NB4 (cell line): ENCODE measurements around the gene MICAL2.
A peak's percentile ranks its signal among the peaks of the same experiment; 100 is the strongest.

Experiments
- DNase-seq: peaks from one replicate; pipeline ENCODE4 v3.0.0; 2010; ENCODE audit warnings: low read depth
- H3K4me3 ChIP-seq: one replicate; pipeline ENCODE4 v1.5.1; 2011; ENCODE audit warnings: mild to moderate bottlenecking, low read depth, low read length, moderate library complexity
- MYC ChIP-seq: IDR thresholded peaks from 2 replicates; pipeline ENCODE4 v1.6.1; 2011; ENCODE audit warnings: low read depth, low read length
- POLR2A ChIP-seq: IDR thresholded peaks from 2 replicates; pipeline ENCODE4 v1.6.1; 2011; ENCODE audit warnings: mild to moderate bottlenecking; ENCODE audit not compliant: insufficient read length; ENCODE audit errors: extremely low read depth
- TF ChIP-seq, protein P1 (sequence below): IDR thresholded peaks from 2 replicates; pipeline ENCODE4 v1.6.1; 2011; ENCODE audit warnings: low read depth, low read length
- TF ChIP-seq, protein P2 (sequence below): IDR thresholded peaks from one replicate; pipeline ENCODE4 v1.5.1; 2012; ENCODE audit warnings: low read depth, low read length

Gene MICAL2

DNA sequence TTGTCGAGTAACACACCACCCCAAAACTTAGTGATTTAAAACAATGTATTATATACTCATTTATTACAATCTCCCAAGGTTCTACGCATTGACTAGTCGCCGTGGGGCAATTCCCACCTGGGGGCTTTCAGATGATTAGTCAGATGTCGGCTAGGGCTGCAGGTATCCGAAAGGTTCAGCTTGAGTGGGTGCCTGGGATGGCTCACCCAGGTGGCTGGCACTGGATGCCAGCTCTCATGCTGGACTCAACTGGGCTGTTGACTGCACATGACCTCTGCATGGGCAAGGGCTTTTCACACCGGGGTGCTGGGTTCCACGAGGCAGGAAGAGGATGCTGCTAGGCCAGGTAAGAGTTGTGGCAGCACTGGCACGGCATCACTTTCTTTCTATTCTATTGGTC lies 21.9 kb upstream of the MICAL2 start:
- TF ChIP-seq MYC (no peak), POLR2A (no peak)
- TF ChIP-seq, protein P1, sequence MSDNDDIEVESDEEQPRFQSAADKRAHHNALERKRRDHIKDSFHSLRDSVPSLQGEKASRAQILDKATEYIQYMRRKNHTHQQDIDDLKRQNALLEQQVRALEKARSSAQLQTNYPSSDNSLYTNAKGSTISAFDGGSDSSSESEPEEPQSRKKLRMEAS, result no peak
- TF ChIP-seq, protein P2, sequence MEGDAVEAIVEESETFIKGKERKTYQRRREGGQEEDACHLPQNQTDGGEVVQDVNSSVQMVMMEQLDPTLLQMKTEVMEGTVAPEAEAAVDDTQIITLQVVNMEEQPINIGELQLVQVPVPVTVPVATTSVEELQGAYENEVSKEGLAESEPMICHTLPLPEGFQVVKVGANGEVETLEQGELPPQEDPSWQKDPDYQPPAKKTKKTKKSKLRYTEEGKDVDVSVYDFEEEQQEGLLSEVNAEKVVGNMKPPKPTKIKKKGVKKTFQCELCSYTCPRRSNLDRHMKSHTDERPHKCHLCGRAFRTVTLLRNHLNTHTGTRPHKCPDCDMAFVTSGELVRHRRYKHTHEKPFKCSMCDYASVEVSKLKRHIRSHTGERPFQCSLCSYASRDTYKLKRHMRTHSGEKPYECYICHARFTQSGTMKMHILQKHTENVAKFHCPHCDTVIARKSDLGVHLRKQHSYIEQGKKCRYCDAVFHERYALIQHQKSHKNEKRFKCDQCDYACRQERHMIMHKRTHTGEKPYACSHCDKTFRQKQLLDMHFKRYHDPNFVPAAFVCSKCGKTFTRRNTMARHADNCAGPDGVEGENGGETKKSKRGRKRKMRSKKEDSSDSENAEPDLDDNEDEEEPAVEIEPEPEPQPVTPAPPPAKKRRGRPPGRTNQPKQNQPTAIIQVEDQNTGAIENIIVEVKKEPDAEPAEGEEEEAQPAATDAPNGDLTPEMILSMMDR, result no peak
- no peak overlapping the region for H3K4me3 ChIP-seq
- DNase-seq, result no peak

DNA sequence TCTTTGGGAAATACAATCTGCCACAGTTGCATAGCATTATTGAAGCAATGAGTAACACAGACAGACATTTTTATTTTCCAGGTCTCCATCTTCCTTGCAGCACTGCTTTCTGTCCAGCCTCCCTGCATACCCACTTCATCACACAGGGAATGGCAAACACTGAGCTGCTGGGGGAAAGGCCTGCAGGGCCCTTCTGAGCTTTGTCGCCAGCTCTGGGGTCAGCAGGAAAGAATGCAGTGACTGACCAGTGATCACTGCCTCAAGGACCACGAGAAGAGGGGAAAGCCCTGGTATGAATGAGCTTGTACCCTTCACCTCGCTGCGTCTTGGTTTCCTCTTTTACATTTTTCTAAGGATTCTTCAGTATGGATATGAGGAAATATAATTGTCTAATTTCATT lies 21.3 kb upstream of the MICAL2 start:
- no peak for DNase-seq
- H3K4me3 ChIP-seq, result no peak overlapping the region
- TF ChIP-seq, protein P2, result no peak
- TF ChIP-seq MYC, result no peak

DNA sequence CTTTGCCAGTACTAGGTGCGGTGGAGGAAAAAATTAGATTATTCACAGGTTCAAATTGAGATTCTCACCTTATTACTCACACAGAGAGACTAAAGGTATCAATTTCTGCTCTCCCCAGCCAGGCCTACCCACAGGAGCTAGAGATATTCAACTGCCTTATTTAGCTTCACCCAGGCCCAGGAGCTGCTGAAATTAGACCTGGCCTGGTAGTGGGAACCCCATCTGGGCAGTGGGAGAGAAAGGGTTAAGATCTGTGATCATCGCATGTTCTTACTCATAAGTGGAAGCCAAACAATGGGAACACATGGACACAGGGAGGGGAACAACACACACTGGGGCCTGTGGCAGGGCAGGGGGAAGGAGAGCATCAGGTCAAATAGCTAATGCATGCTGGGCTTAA lies 20.9 kb upstream of the MICAL2 start:
- H3K4me3 ChIP-seq, result no peak overlapping the region
- TF ChIP-seq, protein P2, result no peak
- no peak for TF ChIP-seq POLR2A
- no peak for TF ChIP-seq MYC
- TF ChIP-seq, protein P1, result no peak
- no peak for DNase-seq

DNA sequence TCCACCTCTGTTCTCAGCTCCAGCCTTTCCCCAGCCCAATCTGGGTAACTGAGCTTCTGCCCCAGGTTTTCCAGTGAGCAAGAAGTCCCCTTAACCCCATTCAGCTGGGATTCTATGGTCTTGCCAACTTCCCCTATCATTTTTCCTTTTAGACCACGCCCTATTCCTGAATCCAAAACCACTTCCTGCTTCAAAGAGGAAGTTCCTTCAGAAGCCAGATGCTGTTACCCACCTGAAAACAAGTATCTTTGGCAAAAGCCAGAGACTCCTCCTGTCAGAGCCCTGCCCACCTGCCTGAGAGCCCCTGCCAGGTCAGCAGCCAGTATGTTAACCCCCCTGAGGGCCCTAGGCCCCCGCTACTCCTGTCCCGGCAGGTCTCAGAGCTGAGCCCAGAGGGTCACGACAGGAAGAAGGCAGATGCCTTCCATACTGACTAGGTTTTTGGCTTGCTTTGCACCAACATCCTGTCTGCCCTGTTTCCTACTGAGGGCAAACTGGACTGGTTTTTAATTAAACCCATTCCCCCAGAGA lies 20.3 kb upstream of the MICAL2 start:
- TF ChIP-seq, protein P2, result no peak
- TF ChIP-seq, protein P1, result no peak
- TF ChIP-seq MYC (no peak), POLR2A (no peak)
- no peak overlapping the region for H3K4me3 ChIP-seq
- peak; percentile 74 for DNase-seq

DNA sequence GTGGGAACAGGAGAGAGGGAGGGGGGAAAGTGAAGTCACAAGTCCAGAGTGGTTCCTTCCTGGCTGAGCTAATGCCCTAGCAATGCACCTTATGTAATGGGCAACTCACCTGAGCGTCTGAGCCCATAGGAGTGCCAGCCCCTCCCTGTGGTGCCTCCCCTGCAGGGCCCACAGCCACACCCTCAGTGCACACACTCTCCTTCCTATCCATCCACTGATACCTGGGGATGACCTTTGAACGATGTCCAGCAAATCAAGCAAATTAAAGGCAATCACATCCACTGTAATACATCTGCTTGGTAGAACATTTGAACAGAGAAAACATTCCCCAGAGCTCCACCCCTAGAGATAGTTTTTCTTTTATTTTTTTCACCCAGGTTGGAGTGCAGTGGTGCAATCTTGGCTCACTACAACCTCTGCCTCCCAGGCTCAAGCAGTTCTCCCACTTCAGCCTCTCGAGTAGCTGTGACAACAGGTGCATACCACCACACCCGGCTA lies 19.6 kb upstream of the MICAL2 start:
- DNase-seq, result no peak
- no peak overlapping the region for H3K4me3 ChIP-seq
- TF ChIP-seq, protein P2, result no peak
- TF ChIP-seq, protein P1, result no peak
- no peak for TF ChIP-seq POLR2A

DNA sequence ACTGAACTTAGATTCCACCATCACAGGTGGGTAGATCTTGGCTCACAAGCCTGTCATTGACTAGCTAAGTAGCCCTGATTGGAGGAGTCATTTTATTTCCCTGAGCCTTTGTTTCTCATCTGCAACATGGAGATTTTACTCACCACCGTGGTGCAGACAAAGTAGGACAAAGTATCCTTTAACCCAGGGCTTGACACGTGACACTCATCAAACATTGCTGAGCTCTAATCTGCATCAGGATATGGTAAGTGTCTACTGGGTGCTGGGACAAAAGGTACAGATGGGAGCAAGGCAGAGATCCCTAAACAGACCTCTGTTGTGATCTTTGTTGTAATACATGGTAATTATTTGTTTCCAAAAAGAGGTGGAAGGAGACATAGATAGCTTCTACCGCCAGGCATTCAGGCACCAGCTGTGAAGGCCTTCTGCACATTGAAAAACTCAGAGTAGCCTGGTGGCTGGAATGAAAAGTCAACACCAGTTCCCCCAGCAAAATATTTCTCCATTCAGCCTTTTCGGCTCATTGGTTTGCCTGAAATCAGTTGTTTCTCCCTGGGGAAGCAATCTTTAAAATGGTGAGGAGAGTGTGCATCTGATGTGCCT lies 18.3 kb upstream of the MICAL2 start:
- no peak for DNase-seq
- H3K4me3 ChIP-seq, result no peak overlapping the region
- TF ChIP-seq MYC (no peak), POLR2A (no peak)
- TF ChIP-seq, protein P1, result no peak
- TF ChIP-seq, protein P2, result no peak
